A549 (cell line): Measurements from ENCODE around the gene FAM229B.

Source experiments
- ESRRA ChIP-seq: fragments of 150-350 bp; IDR thresholded peaks from 2 replicates; pipeline ENCODE4 v1.6.1; 2014; ENCODE audit warnings: mild to moderate bottlenecking, low read length, borderline replicate concordance
- NR3C1 ChIP-seq: fragments of >200 bp; sonication (Bioruptor Twin); formaldehyde crosslinking; IDR thresholded peaks from 3 replicates; pipeline ENCODE4 v1.6.1; 2017
- POLR2A ChIP-seq: IDR thresholded peaks from 2 replicates; pipeline ENCODE4 v1.6.1; 2012; ENCODE audit warnings: mild to moderate bottlenecking, low read length
- ZFP36 ChIP-seq: fragments of 450-650 bp; IDR thresholded peaks from 2 replicates; pipeline ENCODE4 v1.6.1; 2014; ENCODE audit warnings: borderline replicate concordance; ENCODE audit not compliant: partially characterized antibody
- TF ChIP-seq, protein P1 (sequence below): fragments of >200 bp; sonication (Bioruptor Twin); formaldehyde crosslinking; IDR thresholded peaks from 3 replicates; pipeline ENCODE4 v1.5.1; 2016

GRCh38 chr6:112043032-112044007 lies 44.1 kb upstream of the FAM229B start:
- TF ChIP-seq, protein P1, sequence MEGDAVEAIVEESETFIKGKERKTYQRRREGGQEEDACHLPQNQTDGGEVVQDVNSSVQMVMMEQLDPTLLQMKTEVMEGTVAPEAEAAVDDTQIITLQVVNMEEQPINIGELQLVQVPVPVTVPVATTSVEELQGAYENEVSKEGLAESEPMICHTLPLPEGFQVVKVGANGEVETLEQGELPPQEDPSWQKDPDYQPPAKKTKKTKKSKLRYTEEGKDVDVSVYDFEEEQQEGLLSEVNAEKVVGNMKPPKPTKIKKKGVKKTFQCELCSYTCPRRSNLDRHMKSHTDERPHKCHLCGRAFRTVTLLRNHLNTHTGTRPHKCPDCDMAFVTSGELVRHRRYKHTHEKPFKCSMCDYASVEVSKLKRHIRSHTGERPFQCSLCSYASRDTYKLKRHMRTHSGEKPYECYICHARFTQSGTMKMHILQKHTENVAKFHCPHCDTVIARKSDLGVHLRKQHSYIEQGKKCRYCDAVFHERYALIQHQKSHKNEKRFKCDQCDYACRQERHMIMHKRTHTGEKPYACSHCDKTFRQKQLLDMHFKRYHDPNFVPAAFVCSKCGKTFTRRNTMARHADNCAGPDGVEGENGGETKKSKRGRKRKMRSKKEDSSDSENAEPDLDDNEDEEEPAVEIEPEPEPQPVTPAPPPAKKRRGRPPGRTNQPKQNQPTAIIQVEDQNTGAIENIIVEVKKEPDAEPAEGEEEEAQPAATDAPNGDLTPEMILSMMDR = peak; percentile 71
- TF ChIP-seq NR3C1 (no peak), ZFP36 (no peak), ESRRA (no peak), POLR2A (0 out of 2 replicates have a peak, but pooled peaks have one; percentile 19)
